Fibroblast of gingiva (primary cell): Measurements from ENCODE around the gene ST7.
A peak's percentile ranks its signal among the peaks of the same experiment; 100 is the strongest.
"Not testable (repeated sequence)": the region's sequence is repeated elsewhere in the genome, so short reads cannot be mapped to it uniquely, and the experiment has no call there.

ENCODE experiments used
- DNase-seq: peaks from one replicate; pipeline ENCODE4 v3.0.0-alpha.2; 2011; ENCODE audit warnings: low read depth

Gene ST7

GRCh38 chr7:116953372-116953905, at the start of gene ST7:
Gene ST7 (plus strand): TSS chr7:116953501. CDS start chr7:116953541, 40 bp downstream.
- peak; percentile 63 for DNase-seq

GRCh38 chr7:116906391-116906790, 46.9 kb upstream of the ST7 start:
- no peak for DNase-seq

GRCh38 chr7:116910383-116910782, 42.9 kb upstream of the ST7 start:
- DNase-seq, result no peak

- DNase-seq, result peak; percentile 32
These were observed 41.5 kb upstream of the ST7 start for GRCh38 chr7:116911801-116912200.

- no peak for DNase-seq
These were observed 40.9 kb upstream of the ST7 start for GRCh38 chr7:116912269-116912909.

- no peak for DNase-seq
These were observed 34.6 kb upstream of the ST7 start for GRCh38 chr7:116918704-116919103.

GRCh38 chr7:116920359-116920758, 32.9 kb upstream of the ST7 start:
- DNase-seq, result no peak

GRCh38 chr7:116922545-116922944, 30.8 kb upstream of the ST7 start:
- no peak for DNase-seq

- DNase-seq, result no peak
These were observed 28.6 kb upstream of the ST7 start for GRCh38 chr7:116924741-116925140.

GRCh38 chr7:116929021-116929420, 24.3 kb upstream of the ST7 start:
- no peak for DNase-seq

GRCh38 chr7:116929914-116930913, 23.1 kb upstream of the ST7 start:
- DNase-seq, result peak; percentile 68

- no peak for DNase-seq
These were observed 20.7 kb upstream of the ST7 start for GRCh38 chr7:116932566-116932965.

- DNase-seq, result no peak
These were observed 19.8 kb upstream of the ST7 start for GRCh38 chr7:116933465-116933864.

GRCh38 chr7:116934580-116934979, 18.7 kb upstream of the ST7 start:
- no peak for DNase-seq

GRCh38 chr7:116936844-116937243, 16.5 kb upstream of the ST7 start:
- not testable (repeated sequence) for DNase-seq

- DNase-seq, result no peak
These were observed 14.6 kb upstream of the ST7 start for GRCh38 chr7:116938678-116939077.

GRCh38 chr7:116940689-116941370, 12.5 kb upstream of the ST7 start:
- no peak for DNase-seq

GRCh38 chr7:116942504-116942903, 10.8 kb upstream of the ST7 start:
- DNase-seq, result no peak

GRCh38 chr7:116948934-116949333, 4.4 kb upstream of the ST7 start:
- no peak for DNase-seq

GRCh38 chr7:116949941-116950801, 3.1 kb upstream of the ST7 start:
- DNase-seq, result no peak

- no peak for DNase-seq
These were observed 2.4 kb upstream of the ST7 start for GRCh38 chr7:116950889-116951351.
